Neuronal stem cell (in vitro differentiated cells): ENCODE measurements around the gene GALNT16.
"Not testable (repeated sequence)": the region's sequence is repeated elsewhere in the genome, so short reads cannot be mapped to it uniquely, and the experiment has no call there.

Experiments
- DNase-seq: peaks from one replicate; pipeline ENCODE4 v3.0.0-alpha.2; 2013; ENCODE audit warnings: low spot score
- H2AFZ ChIP-seq: one replicate; pipeline ENCODE4 v1.6.1; 2013; ENCODE audit warnings: mild to moderate bottlenecking, low read length, inconsistent platforms
- H2AK5ac ChIP-seq: 2 replicates; pipeline ENCODE4 v1.6.1; 2013; ENCODE audit warnings: low read depth, mild to moderate bottlenecking, inconsistent platforms, low read length, moderate library complexity, mixed read lengths
- H2BK120ac ChIP-seq: 2 replicates; pipeline ENCODE4 v1.6.1; 2013; ENCODE audit warnings: low read depth, mild to moderate bottlenecking, inconsistent platforms, low read length, moderate library complexity, mixed read lengths
- H2BK12ac ChIP-seq: one replicate; pipeline ENCODE4 v1.6.1; 2013; ENCODE audit warnings: low read length, inconsistent platforms
- H2BK15ac ChIP-seq: 2 replicates; pipeline ENCODE4 v1.6.1; 2013; ENCODE audit warnings: mild to moderate bottlenecking, low read length, inconsistent platforms, mixed read lengths
- H2BK5ac ChIP-seq: one replicate; pipeline ENCODE4 v1.6.1; 2013; ENCODE audit warnings: inconsistent platforms, mild to moderate bottlenecking, low read length, moderate library complexity
- H3K14ac ChIP-seq: one replicate; pipeline ENCODE4 v1.6.1; 2013; ENCODE audit warnings: low read length, inconsistent platforms
- H3K18ac ChIP-seq: 2 replicates; pipeline ENCODE4 v1.6.1; 2013; ENCODE audit warnings: low read length, inconsistent platforms
- H3K23ac ChIP-seq: 2 replicates; pipeline ENCODE4 v1.6.1; 2013; ENCODE audit warnings: low read depth, mild to moderate bottlenecking, mixed read lengths, low read length, inconsistent platforms; ENCODE audit not compliant: poor library complexity
- H3K27ac ChIP-seq: replicated peaks from 3 replicates; pipeline ENCODE4 v1.5.1; 2013; ENCODE audit warnings: low read length, inconsistent platforms
- H3K27me3 ChIP-seq, 3 experiments: 2 replicates each; pipeline ENCODE4 v1.6.1; 2013; ENCODE audit warnings: low read length in 3 of 3, mild to moderate bottlenecking in 2 of 3, inconsistent platforms in 1 of 3, low read depth in 1 of 3, mixed read lengths in 1 of 3, moderate library complexity in 1 of 3; ENCODE audit not compliant: control insufficient read depth in 3 of 3, insufficient read depth in 3 of 3
- H3K36me3 ChIP-seq, 2 donors: replicated peaks in 1 of 2; 2 replicates each; pipeline ENCODE4 v1.6.1; 2013; ENCODE audit warnings: low read length in 2 of 2; ENCODE audit not compliant: control insufficient read depth in 2 of 2, insufficient read depth in 2 of 2
- H3K4ac ChIP-seq: 2 replicates; pipeline ENCODE4 v1.6.1; 2013; ENCODE audit warnings: inconsistent platforms, mild to moderate bottlenecking, low read length, moderate library complexity
- H3K4me1 ChIP-seq, 2 donors: 1 replicate in 1 of 2; 2 replicates in 1 of 2; pipeline ENCODE4 v1.6.1; 2013; ENCODE audit warnings: low read length in 2 of 2, low read depth in 1 of 2; ENCODE audit not compliant: control insufficient read depth in 2 of 2, insufficient read depth in 1 of 2
- H3K4me2 ChIP-seq: one replicate; pipeline ENCODE4 v1.6.1; 2013; ENCODE audit warnings: mild to moderate bottlenecking, low read length, inconsistent platforms; ENCODE audit not compliant: insufficient read depth, poor library complexity, severe bottlenecking
- H3K4me3 ChIP-seq, 2 donors: 2 replicates each; pipeline ENCODE4 v1.5.1; 2013; ENCODE audit warnings: low read length in 2 of 2, mild to moderate bottlenecking in 2 of 2, inconsistent platforms in 1 of 2, moderate library complexity in 1 of 2
- H3K79me1 ChIP-seq: one replicate; pipeline ENCODE4 v1.6.1; 2013; ENCODE audit warnings: low read depth, mild to moderate bottlenecking, inconsistent platforms, low read length, moderate library complexity
- H3K9ac ChIP-seq: one replicate; pipeline ENCODE4 v1.6.1; 2013; ENCODE audit warnings: mild to moderate bottlenecking, low read depth, low read length, inconsistent platforms; ENCODE audit not compliant: poor library complexity
- H3K9me3 ChIP-seq, 2 donors: replicated peaks in 1 of 2; 2 replicates each; pipeline versions ENCODE3 to v1.6.1; 2013; ENCODE audit warnings: low read length in 2 of 2, mild to moderate bottlenecking in 2 of 2, inconsistent platforms in 1 of 2, low read depth in 1 of 2, mixed read lengths in 1 of 2, moderate library complexity in 1 of 2; ENCODE audit not compliant: control insufficient read depth in 2 of 2, insufficient read depth in 1 of 2
- H4K8ac ChIP-seq: one replicate; pipeline ENCODE4 v1.6.1; 2013; ENCODE audit warnings: low read depth, mild to moderate bottlenecking, inconsistent platforms, low read length, moderate library complexity
- H4K91ac ChIP-seq: one replicate; pipeline ENCODE4 v1.6.1; 2013; ENCODE audit warnings: low read length, low read depth, mild to moderate bottlenecking, inconsistent platforms; ENCODE audit not compliant: poor library complexity
- WGBS, 2 donors: extraction: QIAGEN DNeasy Blood & Tissue Kit; methylation state at CpG; one replicate each; pipeline ENCODE4 v1.1.7; 2013; ENCODE audit warnings: missing lambda C conversion rate in 2 of 2, mixed read lengths in 1 of 2; ENCODE audit not compliant: insufficient read length in 2 of 2, insufficient replicate concordance in 1 of 2; ENCODE audit errors: extremely low coverage in 2 of 2; 5-methylcytosine and 5-hydroxymethylcytosine counted together

GALNT16 gene

DNA sequence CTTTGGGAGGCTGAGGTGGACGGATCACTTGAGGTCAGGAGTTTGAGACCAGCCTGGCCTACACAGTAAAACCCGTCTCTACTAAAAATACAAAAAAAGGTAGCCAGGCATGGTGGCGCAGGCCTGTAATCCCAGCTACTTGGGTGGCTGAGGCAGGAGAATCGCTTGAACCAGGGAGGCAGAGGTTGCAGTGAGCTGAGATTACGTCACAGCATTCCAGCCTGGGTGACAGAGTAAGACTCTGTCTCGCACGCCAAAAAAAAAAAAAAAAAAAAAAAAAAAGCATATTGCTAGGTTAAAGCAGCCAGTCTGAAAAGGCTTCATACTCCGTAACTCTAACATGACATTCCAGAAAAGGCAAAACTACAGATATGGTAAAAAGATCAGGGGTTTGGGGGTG is 131.4 kb downstream of the GALNT16 start:
- not testable (repeated sequence) for H3K4ac ChIP-seq, H2BK120ac ChIP-seq, H2BK15ac ChIP-seq, H4K8ac ChIP-seq, H3K4me3 ChIP-seq, H2AFZ ChIP-seq, H3K18ac ChIP-seq, H3K79me1 ChIP-seq, DNase-seq, H2BK5ac ChIP-seq, H2BK12ac ChIP-seq, H3K27me3 ChIP-seq, H3K4me1 ChIP-seq, H3K27ac ChIP-seq, H3K14ac ChIP-seq, H2AK5ac ChIP-seq, H4K91ac ChIP-seq, H3K23ac ChIP-seq, H3K9ac ChIP-seq, H3K4me2 ChIP-seq
- H3K36me3 ChIP-seq, result peaks cover 36 to 98% of the 10 kb centered on the region in 2 donors
- peaks cover 0 to 11% of the 10 kb centered on the region in 2 donors for H3K9me3 ChIP-seq
- WGBS, 2 donors, result no CpG with 5 or more reads among the region's 8 CpGs

DNA sequence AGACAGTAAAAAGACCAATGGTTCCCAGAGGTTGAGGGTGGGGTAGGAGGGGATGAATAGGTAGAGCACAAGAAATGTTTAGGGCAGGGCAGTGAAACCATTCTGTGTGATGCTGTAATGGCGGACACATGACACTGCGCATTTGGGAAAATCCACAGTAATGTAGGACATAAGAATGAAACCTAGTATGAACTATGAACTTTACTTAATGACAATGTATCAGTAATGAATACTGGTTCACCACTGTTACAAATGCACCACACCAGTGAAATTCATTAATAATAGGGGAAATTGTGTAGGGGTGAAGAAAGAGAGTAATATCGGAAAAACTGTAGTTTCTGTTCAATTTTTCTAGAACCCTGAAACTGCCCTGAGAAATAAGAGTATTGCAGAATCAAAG is 132.5 kb downstream of the GALNT16 start:
- Histone ChIP-seq H3K4ac (no peak overlapping the region), H3K9ac (no peak overlapping the region), H3K18ac (no peak overlapping the region), H2AK5ac (no peak overlapping the region), H3K36me3 (peaks cover 34 to 96% of the 10 kb centered on the region in 2 donors), H3K4me1 (peaks cover 0 to 2% of the 10 kb centered on the region in 2 donors), H2BK12ac (no peak overlapping the region), H3K14ac (no peak overlapping the region), H2AFZ (no peak overlapping the region), H4K91ac (no peak overlapping the region), H3K79me1 (peaks cover 2% of the 10 kb centered on the region), H3K4me3 (no peak overlapping the region), H4K8ac (no peak overlapping the region), H2BK15ac (no peak overlapping the region), H3K4me2 (no peak overlapping the region), H3K27ac (no peak overlapping the region), H3K23ac (no peak overlapping the region), H3K27me3 (no peaks in the 10 kb centered on the region), H2BK5ac (no peak overlapping the region), H3K9me3 (peaks cover 0 to 11% of the 10 kb centered on the region in 2 donors), H2BK120ac (no peak overlapping the region)
- WGBS, 2 donors, result no CpG with 5 or more reads among the region's 3 CpGs
- DNase-seq, result no peak

DNA sequence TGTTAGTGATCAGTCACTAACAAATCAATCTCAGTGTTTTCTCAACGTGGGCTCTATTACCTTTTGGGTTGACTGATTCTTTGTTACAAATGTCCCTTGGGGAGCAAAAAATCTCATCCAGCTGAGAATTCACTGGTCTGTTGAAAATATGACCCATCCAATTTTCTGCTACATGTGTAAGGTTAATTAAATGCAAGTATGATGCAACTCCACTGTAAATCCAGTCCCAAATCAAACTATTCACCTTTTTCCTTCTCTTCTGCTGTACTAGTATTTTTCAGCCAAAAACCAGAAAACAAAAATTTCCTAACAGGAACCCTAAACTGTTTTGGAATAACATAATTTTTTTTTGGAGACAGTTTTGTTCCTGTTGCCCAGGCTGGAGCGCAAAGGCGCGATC is 136.0 kb downstream of the GALNT16 start:
- no peak overlapping the region for H3K4me3 ChIP-seq
- WGBS, 2 donors, result no CpG with 5 or more reads among the region's 4 CpGs
- H3K27ac ChIP-seq, result no peak overlapping the region
- H3K27me3 ChIP-seq, result no peaks in the 10 kb centered on the region
- no peak overlapping the region for H2BK5ac ChIP-seq
- H3K9me3 ChIP-seq, result peaks cover 0 to 2% of the 10 kb centered on the region in 2 donors
- H3K14ac ChIP-seq, result no peak overlapping the region
- H3K23ac ChIP-seq, result no peak overlapping the region
- H3K4me1 ChIP-seq, result peaks cover 4 to 10% of the 10 kb centered on the region in 2 donors
- peaks cover 29 to 64% of the 10 kb centered on the region in 2 donors for H3K36me3 ChIP-seq
- no peak overlapping the region for H3K4me2 ChIP-seq
- no peak overlapping the region for H2AFZ ChIP-seq
- H4K91ac ChIP-seq, result no peak overlapping the region
- no peak overlapping the region for H2BK12ac ChIP-seq
- no peak overlapping the region for H3K9ac ChIP-seq
- peaks cover 9% of the 10 kb centered on the region for H3K79me1 ChIP-seq
- DNase-seq, result no peak
- H3K4ac ChIP-seq, result no peak overlapping the region
- H3K18ac ChIP-seq, result no peak overlapping the region
- no peak overlapping the region for H2BK120ac ChIP-seq
- no peak overlapping the region for H2BK15ac ChIP-seq
- H4K8ac ChIP-seq, result no peak overlapping the region
- H2AK5ac ChIP-seq, result no peak overlapping the region

DNA sequence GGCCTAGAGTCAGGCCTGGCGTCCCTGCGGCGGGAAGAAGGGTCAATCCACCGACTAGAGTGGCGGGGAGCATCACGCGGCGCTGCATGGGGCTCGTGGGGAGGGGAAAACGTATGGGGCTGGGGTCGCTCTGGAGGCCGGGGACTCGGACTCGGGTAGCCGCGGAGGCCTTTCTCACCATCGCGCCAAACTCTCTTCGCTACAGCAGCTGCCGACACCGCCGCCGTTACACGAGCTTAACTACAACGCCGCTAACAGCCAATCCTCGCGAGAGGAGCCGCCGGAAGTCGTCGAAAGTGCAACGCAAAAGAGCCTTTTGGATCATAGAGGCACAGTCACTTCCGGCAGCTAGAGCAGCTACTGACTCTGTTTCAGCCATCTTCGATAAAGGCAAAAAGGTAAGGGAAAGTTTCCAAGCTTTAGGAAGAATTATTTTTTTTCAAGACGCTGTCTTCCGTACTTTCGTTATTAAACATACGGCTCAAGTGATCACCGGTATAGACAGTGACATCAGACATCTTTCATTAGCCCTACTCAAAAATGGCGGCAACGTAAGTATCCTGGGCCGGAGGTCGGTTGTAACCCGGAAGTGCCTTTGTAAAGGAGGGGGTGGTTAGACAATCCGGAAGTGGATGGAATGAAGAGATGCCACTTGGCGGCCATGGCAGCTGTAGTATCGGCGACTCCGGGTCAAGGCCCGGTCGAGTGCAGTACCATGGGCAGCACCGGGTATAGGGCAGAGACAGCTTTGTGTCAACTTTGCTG is 138.3 kb downstream of the GALNT16 start, which contains the start of the genes ERH and SLC39A9:
Gene ERH, minus strand, starts transcription at position 247 of the 765 bp plus-strand sequence. Its CDS starts 66 bp downstream, at position 181.
Gene SLC39A9, plus strand, starts transcription at position 640 of the 765 bp plus-strand sequence. CDS start 678 bp downstream, outside the sequence.
- Histone ChIP-seq H3K79me1 (peaks cover 9% of the 10 kb centered on the region), H2BK120ac (peak within 1 kb of the TSS; percentile 66), H2AFZ (peak within 1 kb of the TSS; percentile 86), H3K27me3 (no peaks in the 10 kb centered on the region), H2BK5ac (peak within 1 kb of the TSS; percentile 87), H3K23ac (peak within 1 kb of the TSS; percentile 92), H3K4me1 (peaks cover 7 to 10% of the 10 kb centered on the region in 2 donors), H3K4me2 (peak within 1 kb of the TSS; percentile 81), H3K9me3 (no peaks in the 10 kb centered on the region), H3K4me3 (peak within 1 kb of the TSS; percentile 76 to 99), H3K18ac (peak within 1 kb of the TSS; percentile 94), H4K8ac (no peak within 1 kb of the TSS), H3K14ac (peak within 1 kb of the TSS; percentile 94), H2BK12ac (no peak within 1 kb of the TSS), H4K91ac (no peak within 1 kb of the TSS), H2AK5ac (peak within 1 kb of the TSS; percentile 88), H2BK15ac (no peak within 1 kb of the TSS), H3K27ac (peak within 1 kb of the TSS; percentile 72), H3K9ac (peak within 1 kb of the TSS; percentile 99), H3K4ac (peak within 1 kb of the TSS; percentile 100), H3K36me3 (peaks cover 20 to 44% of the 10 kb centered on the region in 2 donors)
- peak; percentile 94 for DNase-seq
- WGBS, 2 donors, result no CpG with 5 or more reads among the region's 53 CpGs
